ENCODE results near the gene MYO3B. TPM values are rescaled to one million over a fixed set of nuclear protein-coding genes. Genes with fewer than 3 reads are reported as not detected.

Gene MYO3B
- total RNA-seq, 1 experiment from 2014 or later, result not detected

DNA sequence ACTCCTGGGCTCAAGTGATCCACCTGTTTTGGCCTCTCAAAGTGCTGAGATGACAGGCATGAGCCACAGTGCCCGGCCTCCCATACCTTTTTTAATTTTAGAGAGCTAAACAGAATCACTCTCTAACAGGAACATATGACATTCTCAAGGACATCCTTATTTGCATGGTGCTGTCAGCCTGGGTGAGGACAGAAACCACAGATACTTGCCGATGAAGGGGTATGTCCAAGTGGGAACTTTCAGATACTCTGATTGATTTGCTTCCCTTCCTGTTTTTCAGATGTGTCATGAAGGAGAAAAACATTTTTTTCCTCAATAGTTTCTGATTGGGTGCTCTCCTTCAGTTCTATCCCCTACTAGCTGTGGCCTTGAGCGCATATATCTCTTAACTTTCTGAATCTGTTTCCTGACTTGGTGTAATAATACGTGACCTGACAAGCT lies 49.6 kb downstream of the MYO3B start:
- CTCF ChIA-PET, result interaction anchor here (1.0 kb wide), 1 partner anchor 8 kb away, joined by 3 read pairs; no protein-coding TSS in a partner anchor
- TF ChIP-seq, protein P1, sequence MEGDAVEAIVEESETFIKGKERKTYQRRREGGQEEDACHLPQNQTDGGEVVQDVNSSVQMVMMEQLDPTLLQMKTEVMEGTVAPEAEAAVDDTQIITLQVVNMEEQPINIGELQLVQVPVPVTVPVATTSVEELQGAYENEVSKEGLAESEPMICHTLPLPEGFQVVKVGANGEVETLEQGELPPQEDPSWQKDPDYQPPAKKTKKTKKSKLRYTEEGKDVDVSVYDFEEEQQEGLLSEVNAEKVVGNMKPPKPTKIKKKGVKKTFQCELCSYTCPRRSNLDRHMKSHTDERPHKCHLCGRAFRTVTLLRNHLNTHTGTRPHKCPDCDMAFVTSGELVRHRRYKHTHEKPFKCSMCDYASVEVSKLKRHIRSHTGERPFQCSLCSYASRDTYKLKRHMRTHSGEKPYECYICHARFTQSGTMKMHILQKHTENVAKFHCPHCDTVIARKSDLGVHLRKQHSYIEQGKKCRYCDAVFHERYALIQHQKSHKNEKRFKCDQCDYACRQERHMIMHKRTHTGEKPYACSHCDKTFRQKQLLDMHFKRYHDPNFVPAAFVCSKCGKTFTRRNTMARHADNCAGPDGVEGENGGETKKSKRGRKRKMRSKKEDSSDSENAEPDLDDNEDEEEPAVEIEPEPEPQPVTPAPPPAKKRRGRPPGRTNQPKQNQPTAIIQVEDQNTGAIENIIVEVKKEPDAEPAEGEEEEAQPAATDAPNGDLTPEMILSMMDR (IDR thresholded peaks at IDR 0.05; ENCODE audit: unreplicated experiment), result no peak
- no TSS peak for BruUV-seq (replicated peaks)
- intact Hi-C loops (cut with micrococcal nuclease), result no loop called here
- Mint-ChIP-seq H3K4me1 (ENCODE audit: insufficient read depth, unreplicated experiment) (no peaks in the 10 kb centered on the region), H3K4me3 (ENCODE audit: unreplicated experiment) (no peak overlapping the region), H3K27ac (ENCODE audit: low read depth, unreplicated experiment) (no peak overlapping the region), H3K27me3 (ENCODE audit: insufficient read depth, unreplicated experiment) (no peaks in the 10 kb centered on the region), H3K9me3 (ENCODE audit: unreplicated experiment) (no peaks in the 10 kb centered on the region), H3K36me3 (ENCODE audit: insufficient read depth, unreplicated experiment) (no peaks in the 10 kb centered on the region)
- POLR2A ChIA-PET, result no interaction called here
- no peak for DNase-seq (ENCODE audit: unreplicated experiment)

DNA sequence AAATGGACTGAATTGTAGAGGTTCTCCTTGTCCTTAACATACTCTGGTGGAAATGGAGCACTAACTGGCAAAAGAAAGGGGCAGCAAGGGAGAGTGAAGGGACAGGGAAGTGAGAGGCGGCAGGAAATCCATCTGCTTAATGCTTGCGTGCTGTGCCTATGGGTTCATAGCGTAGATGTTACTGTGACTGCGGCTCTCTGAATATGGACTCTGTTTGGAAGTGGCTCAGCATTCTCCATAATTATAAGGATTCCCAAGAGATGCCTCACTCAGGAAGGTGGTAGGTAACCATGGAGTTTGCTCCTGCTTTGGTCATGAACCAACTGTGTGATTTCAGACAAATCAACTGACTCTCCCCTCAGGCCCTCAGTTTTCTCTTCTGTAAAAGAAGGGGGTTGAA lies 50.0 kb downstream of the MYO3B start:
- BruUV-seq (replicated peaks), result no TSS peak
- CTCF ChIA-PET, result interaction anchor here (1.0 kb wide), 1 partner anchor 8 kb away, joined by 3 read pairs; no protein-coding TSS in a partner anchor
- no peaks in the 10 kb centered on the region for H3K36me3 Mint-ChIP-seq (ENCODE audit: insufficient read depth, unreplicated experiment)
- TF ChIP-seq, protein P1 (IDR thresholded peaks at IDR 0.05; ENCODE audit: unreplicated experiment), result no peak
- no peaks in the 10 kb centered on the region for H3K4me1 Mint-ChIP-seq (ENCODE audit: insufficient read depth, unreplicated experiment)
- no peak overlapping the region for H3K4me3 Mint-ChIP-seq (ENCODE audit: unreplicated experiment)
- no peaks in the 10 kb centered on the region for H3K9me3 Mint-ChIP-seq (ENCODE audit: unreplicated experiment)
- intact Hi-C loops (cut with micrococcal nuclease), result no loop called here
- POLR2A ChIA-PET, result no interaction called here
- H3K27ac Mint-ChIP-seq (ENCODE audit: low read depth, unreplicated experiment), result no peak overlapping the region
- H3K27me3 Mint-ChIP-seq (ENCODE audit: insufficient read depth, unreplicated experiment), result no peaks in the 10 kb centered on the region
- DNase-seq (ENCODE audit: unreplicated experiment), result no peak

DNA sequence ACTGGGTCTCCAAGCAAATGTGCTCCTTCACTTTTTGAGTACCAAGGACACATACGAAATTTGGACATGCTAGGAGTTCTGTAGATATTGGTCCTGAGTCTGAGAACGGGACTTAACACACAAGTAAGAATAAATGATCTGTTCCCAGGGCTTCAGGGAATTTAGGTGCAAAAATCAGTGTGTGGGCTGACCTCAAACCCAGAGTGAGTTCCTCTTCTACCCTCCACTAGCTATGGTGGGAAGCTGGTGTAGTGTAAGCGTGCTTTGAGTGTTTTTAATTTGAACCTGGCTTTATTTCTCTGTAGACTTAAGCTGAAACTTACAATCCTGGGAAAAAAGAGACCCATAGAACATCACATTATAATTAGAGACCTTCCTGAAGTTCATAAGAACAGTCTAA lies 50.5 kb downstream of the MYO3B start:
- Mint-ChIP-seq H3K4me1 (ENCODE audit: insufficient read depth, unreplicated experiment) (no peaks in the 10 kb centered on the region), H3K4me3 (ENCODE audit: unreplicated experiment) (no peak overlapping the region), H3K36me3 (ENCODE audit: insufficient read depth, unreplicated experiment) (no peaks in the 10 kb centered on the region), H3K9me3 (ENCODE audit: unreplicated experiment) (no peaks in the 10 kb centered on the region), H3K27me3 (ENCODE audit: insufficient read depth, unreplicated experiment) (no peaks in the 10 kb centered on the region), H3K27ac (ENCODE audit: low read depth, unreplicated experiment) (no peak overlapping the region)
- intact Hi-C loops (cut with micrococcal nuclease), result no loop called here
- no TSS peak for BruUV-seq (replicated peaks)
- no peak for DNase-seq (ENCODE audit: unreplicated experiment)
- TF ChIP-seq, protein P1 (IDR thresholded peaks at IDR 0.05; ENCODE audit: unreplicated experiment), result no peak
- ChIA-PET CTCF (interaction anchor here (0.7 kb wide), 1 partner anchor 133 kb away, joined by 4 read pairs; no protein-coding TSS in a partner anchor), POLR2A (no interaction called here)

DNA sequence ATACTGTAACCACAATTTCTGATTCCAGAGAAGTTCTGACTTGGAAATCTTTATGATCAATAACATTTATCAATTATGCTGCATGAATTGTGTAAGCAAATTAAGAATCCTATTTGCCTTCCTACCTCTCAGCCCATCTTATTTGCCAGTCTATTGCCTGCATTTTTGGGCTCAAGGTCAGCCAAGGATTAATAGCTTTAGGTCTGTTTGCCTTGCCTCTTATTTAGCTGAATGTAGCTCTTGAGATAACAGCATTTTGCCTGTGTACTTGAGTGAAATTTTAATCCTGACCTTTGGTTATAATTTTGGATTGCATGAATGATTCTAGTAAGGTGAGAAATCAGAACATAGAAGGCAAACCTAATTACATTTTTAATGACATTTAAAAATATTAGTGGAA lies 51.2 kb downstream of the MYO3B start:
- Mint-ChIP-seq H3K4me3 (ENCODE audit: unreplicated experiment) (no peak overlapping the region), H3K27ac (ENCODE audit: low read depth, unreplicated experiment) (no peak overlapping the region), H3K27me3 (ENCODE audit: insufficient read depth, unreplicated experiment) (no peaks in the 10 kb centered on the region), H3K36me3 (ENCODE audit: insufficient read depth, unreplicated experiment) (no peaks in the 10 kb centered on the region), H3K4me1 (ENCODE audit: insufficient read depth, unreplicated experiment) (no peaks in the 10 kb centered on the region), H3K9me3 (ENCODE audit: unreplicated experiment) (no peaks in the 10 kb centered on the region)
- no peak for DNase-seq (ENCODE audit: unreplicated experiment)
- TF ChIP-seq, protein P1 (IDR thresholded peaks at IDR 0.05; ENCODE audit: unreplicated experiment), result no peak
- intact Hi-C loops (cut with micrococcal nuclease), result no loop called here
- ChIA-PET POLR2A (interaction anchor here (0.9 kb wide), 1 partner anchor 70 kb away, joined by 3 read pairs; no protein-coding TSS in a partner anchor), CTCF (interaction anchor here (0.7 kb wide), 2 partner anchors 132 to 643 kb away, joined by 4 read pairs; no protein-coding TSS in a partner anchor)
- no TSS peak for BruUV-seq (replicated peaks)
